22Rv1 (cell line): Measurements from ENCODE around the gene PAFAH1B1.

Experiments used
- CTCF ChIP-seq: fragments of 450-650 bp; IDR thresholded peaks from 2 replicates; pipeline ENCODE4 v1.5.1; 2017; ENCODE audit warnings: mild to moderate bottlenecking
- ZFX ChIP-seq: fragments of 450-650 bp; IDR thresholded peaks from 2 replicates; pipeline ENCODE4 v1.6.1; 2017; ENCODE audit warnings: antibody characterized with exemption, borderline replicate concordance

- no peak for TF ChIP-seq CTCF
- TF ChIP-seq ZFX: no peak
Measured at GRCh38 chr17:2692781-2693135, 99.3 kb downstream of the PAFAH1B1 start.
